Endodermal cell (in vitro differentiated cells): ENCODE measurements around the gene SENP7. TPM values are rescaled to one million over a fixed set of nuclear protein-coding genes. Genes with fewer than 3 reads are reported as not detected.

Experiments
- DNase-seq: peaks from one replicate; pipeline ENCODE4 v3.0.0-alpha.2; 2017
- H3K27ac ChIP-seq: 2 replicates; pipeline ENCODE4 v1.5.1; 2013; ENCODE audit warnings: mild to moderate bottlenecking, low read depth, low read length, moderate library complexity
- H3K27me3 ChIP-seq: 2 replicates; pipeline ENCODE4 v1.6.1; 2013; ENCODE audit warnings: mild to moderate bottlenecking, low read length, moderate library complexity; ENCODE audit not compliant: insufficient read depth, control insufficient read depth, poor library complexity, severe bottlenecking
- H3K36me3 ChIP-seq: 2 replicates; pipeline ENCODE4 v1.7.0; 2013; ENCODE audit warnings: mild to moderate bottlenecking, low read length, moderate library complexity; ENCODE audit not compliant: control insufficient read depth, insufficient read depth
- H3K4me1 ChIP-seq: one replicate; pipeline ENCODE4 v1.7.0; 2013; ENCODE audit warnings: low read length; ENCODE audit not compliant: control insufficient read depth, insufficient read depth
- H3K4me3 ChIP-seq: 2 replicates; pipeline ENCODE4 v1.5.1; 2013; ENCODE audit warnings: mild to moderate bottlenecking, low read length, moderate library complexity
- H3K9ac ChIP-seq: 2 replicates; pipeline ENCODE4 v1.6.1; 2013; ENCODE audit warnings: mild to moderate bottlenecking, low read length, moderate library complexity; ENCODE audit not compliant: poor library complexity, severe bottlenecking; ENCODE audit errors: extremely low read depth
- H3K9me3 ChIP-seq: 2 replicates; pipeline ENCODE4 v1.6.1; 2013; ENCODE audit warnings: mild to moderate bottlenecking, low read length, moderate library complexity; ENCODE audit not compliant: control insufficient read depth
- H3K27ac Mint-ChIP-seq: 2 replicates; pipeline ENCODE4 v1.8.0; 2020; ENCODE audit warnings: mixed read lengths
- H3K27me3 Mint-ChIP-seq: 2 replicates; pipeline ENCODE4 v1.8.0; 2021; ENCODE audit warnings: mild to moderate bottlenecking, mixed read lengths; ENCODE audit not compliant: insufficient read depth
- H3K36me3 Mint-ChIP-seq: 2 replicates; pipeline ENCODE4 v1.8.0; 2020; ENCODE audit warnings: low read depth, mixed read lengths
- H3K4me1 Mint-ChIP-seq: 2 replicates; pipeline ENCODE4 v1.8.0; 2020; ENCODE audit warnings: mixed read lengths
- H3K4me3 Mint-ChIP-seq: 2 replicates; pipeline ENCODE4 v1.8.0; 2020; ENCODE audit warnings: mild to moderate bottlenecking, moderate library complexity, mixed read lengths
- H3K9me3 Mint-ChIP-seq: 2 replicates; pipeline ENCODE4 v1.8.0; 2020; ENCODE audit warnings: mild to moderate bottlenecking, mixed read lengths
- WGBS, 2 experiments: methylation state at CpG; one replicate each; pipeline versions ENCODE4 v1.1.5 to v1.1.7; 2013; ENCODE audit warnings: missing lambda C conversion rate in 2 of 2, mixed read lengths in 1 of 2; ENCODE audit not compliant: insufficient coverage in 1 of 2, insufficient read length in 1 of 2; 5-methylcytosine and 5-hydroxymethylcytosine counted together
- total RNA-seq, 2 donors: library from RNA; stranded (reverse); fragmentation: NEBNext Ultra II Directional in 1 of 2; extraction: Animal tissue kit (Norgen Biotek cat#: 25700) in 1 of 2; gene quantifications; 2 replicates in 1 of 2; 3 replicates in 1 of 2; pipeline ENCODE4 v1.2.1, GENCODE V29; 2021
- TF ChIP-seq, protein P1 (sequence below): fragments of 200-600 bp; sonication (generic); conservative IDR thresholded peaks from 2 replicates; pipeline ENCODE4 v1.5.0; 2021; ENCODE audit warnings: antibody characterized with exemption, mild to moderate bottlenecking

SENP7 gene
- total RNA-seq, 2 donors from 2014 or later = 19.3 to 22.1 TPM

DNA sequence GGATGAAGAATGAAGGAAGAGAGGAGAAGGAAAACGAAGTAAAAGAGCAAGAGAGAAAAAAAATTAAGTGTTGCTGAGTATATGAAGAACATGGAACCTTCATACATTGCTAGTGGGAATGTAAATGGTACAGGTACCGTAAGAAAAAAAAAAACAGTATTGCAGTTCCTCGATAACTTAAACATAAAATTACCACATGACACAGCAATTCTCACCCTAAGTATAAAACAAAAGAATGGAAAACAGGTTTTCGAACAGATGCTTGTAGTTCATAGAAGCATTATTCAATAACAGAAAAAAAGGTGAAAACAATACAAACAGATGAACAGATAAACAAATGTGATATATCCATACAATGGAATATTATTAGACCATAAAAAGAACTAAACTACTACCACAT is 51.6 kb downstream of the SENP7 start:
- Histone ChIP-seq H3K4me3 (no peak overlapping the region), H3K9ac (no peak overlapping the region), H3K4me1 (peaks cover 10% of the 10 kb centered on the region), H3K27me3 (no peaks in the 10 kb centered on the region), H3K36me3 (peaks cover 5% of the 10 kb centered on the region), H3K27ac (no peak overlapping the region), H3K9me3 (peaks cover 11% of the 10 kb centered on the region)
- Mint-ChIP-seq H3K4me1 (peaks cover 13% of the 10 kb centered on the region), H3K27me3 (no peaks in the 10 kb centered on the region), H3K36me3 (peaks cover 22% of the 10 kb centered on the region), H3K4me3 (no peak overlapping the region), H3K27ac (no peak overlapping the region), H3K9me3 (peaks cover 8% of the 10 kb centered on the region)
- DNase-seq = no peak
- 86% methylated on average over 1 to 4 of the region's 4 CpGs for WGBS, 2 experiments
- TF ChIP-seq, protein P1, sequence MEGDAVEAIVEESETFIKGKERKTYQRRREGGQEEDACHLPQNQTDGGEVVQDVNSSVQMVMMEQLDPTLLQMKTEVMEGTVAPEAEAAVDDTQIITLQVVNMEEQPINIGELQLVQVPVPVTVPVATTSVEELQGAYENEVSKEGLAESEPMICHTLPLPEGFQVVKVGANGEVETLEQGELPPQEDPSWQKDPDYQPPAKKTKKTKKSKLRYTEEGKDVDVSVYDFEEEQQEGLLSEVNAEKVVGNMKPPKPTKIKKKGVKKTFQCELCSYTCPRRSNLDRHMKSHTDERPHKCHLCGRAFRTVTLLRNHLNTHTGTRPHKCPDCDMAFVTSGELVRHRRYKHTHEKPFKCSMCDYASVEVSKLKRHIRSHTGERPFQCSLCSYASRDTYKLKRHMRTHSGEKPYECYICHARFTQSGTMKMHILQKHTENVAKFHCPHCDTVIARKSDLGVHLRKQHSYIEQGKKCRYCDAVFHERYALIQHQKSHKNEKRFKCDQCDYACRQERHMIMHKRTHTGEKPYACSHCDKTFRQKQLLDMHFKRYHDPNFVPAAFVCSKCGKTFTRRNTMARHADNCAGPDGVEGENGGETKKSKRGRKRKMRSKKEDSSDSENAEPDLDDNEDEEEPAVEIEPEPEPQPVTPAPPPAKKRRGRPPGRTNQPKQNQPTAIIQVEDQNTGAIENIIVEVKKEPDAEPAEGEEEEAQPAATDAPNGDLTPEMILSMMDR = no peak

DNA sequence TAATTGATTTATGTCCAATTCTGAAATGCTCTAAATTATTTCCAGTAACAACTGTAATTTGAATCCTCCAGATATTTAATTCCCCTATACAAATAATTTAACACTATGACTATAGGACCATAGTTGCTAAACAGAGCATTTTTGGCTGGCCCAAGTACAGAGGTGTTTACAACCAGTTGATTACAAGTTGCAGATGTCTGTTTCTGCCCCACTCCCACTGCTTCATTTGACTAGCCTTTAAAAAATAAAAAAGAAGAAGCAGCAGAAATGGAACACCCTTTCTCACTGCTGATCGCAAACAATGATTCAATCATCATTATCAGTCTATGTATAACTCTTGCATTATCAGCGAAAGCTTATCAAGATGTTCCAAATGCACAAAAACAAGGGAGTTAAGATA is 54.6 kb downstream of the SENP7 start:
- no peaks in the 10 kb centered on the region for H3K27me3 Mint-ChIP-seq
- Histone ChIP-seq H3K27me3 (no peaks in the 10 kb centered on the region), H3K4me3 (peak overlapping the region; percentile 51), H3K27ac (no peak overlapping the region), H3K9ac (no peak overlapping the region), H3K4me1 (peaks cover 10% of the 10 kb centered on the region), H3K9me3 (peaks cover 6% of the 10 kb centered on the region), H3K36me3 (peaks cover 8% of the 10 kb centered on the region)
- no peak overlapping the region for H3K27ac Mint-ChIP-seq
- no peak for DNase-seq
- H3K4me3 Mint-ChIP-seq = no peak overlapping the region
- H3K36me3 Mint-ChIP-seq = peaks cover 19% of the 10 kb centered on the region
- TF ChIP-seq, protein P1 = no peak
- 81 to 100% methylated on average over 1 to 2 of the region's 2 CpGs for WGBS, 2 experiments
- peaks cover 11% of the 10 kb centered on the region for H3K4me1 Mint-ChIP-seq
- H3K9me3 Mint-ChIP-seq = no peaks in the 10 kb centered on the region

DNA sequence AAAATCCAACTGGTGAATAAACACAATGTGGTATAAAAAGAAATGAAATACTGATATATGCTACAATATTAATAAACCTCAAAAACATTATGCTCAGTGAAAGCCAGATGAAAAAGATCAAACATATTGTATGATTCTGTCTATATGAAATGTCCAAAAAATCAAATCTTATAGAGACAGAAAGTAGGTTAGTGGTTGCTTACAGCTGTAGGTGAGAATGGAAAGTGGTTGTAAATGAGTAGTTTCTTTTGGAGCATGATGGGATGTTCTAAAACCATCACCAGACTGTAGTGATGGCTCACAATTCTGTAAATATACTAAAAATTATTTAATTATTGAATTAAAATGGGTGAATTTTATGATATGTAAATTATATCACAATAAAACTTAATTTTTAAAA is 58.4 kb downstream of the SENP7 start:
- TF ChIP-seq, protein P1 = no peak
- H3K27me3 ChIP-seq = no peaks in the 10 kb centered on the region
- H3K27ac ChIP-seq = no peak overlapping the region
- Mint-ChIP-seq H3K9me3 (peaks cover 4% of the 10 kb centered on the region), H3K4me3 (no peak overlapping the region), H3K27me3 (no peaks in the 10 kb centered on the region), H3K36me3 (peaks cover 16% of the 10 kb centered on the region), H3K27ac (no peak overlapping the region), H3K4me1 (peaks cover 11% of the 10 kb centered on the region)
- no peak overlapping the region for H3K4me3 ChIP-seq
- H3K4me1 ChIP-seq = peaks cover 10% of the 10 kb centered on the region
- no peak overlapping the region for H3K9ac ChIP-seq
- DNase-seq = no peak
- H3K36me3 ChIP-seq = peaks cover 8% of the 10 kb centered on the region
- H3K9me3 ChIP-seq = peaks cover 6% of the 10 kb centered on the region
